HG03103 (cell line): ENCODE results near the gene SV2B.

Source experiments
- ATAC-seq: cut with Tn5 transposase; IDR thresholded peaks from one replicate; pipeline ENCODE4 v1.9.1; 2021; ENCODE audit warnings: low read depth; ENCODE audit not compliant: unreplicated experiment

Gene SV2B

DNA sequence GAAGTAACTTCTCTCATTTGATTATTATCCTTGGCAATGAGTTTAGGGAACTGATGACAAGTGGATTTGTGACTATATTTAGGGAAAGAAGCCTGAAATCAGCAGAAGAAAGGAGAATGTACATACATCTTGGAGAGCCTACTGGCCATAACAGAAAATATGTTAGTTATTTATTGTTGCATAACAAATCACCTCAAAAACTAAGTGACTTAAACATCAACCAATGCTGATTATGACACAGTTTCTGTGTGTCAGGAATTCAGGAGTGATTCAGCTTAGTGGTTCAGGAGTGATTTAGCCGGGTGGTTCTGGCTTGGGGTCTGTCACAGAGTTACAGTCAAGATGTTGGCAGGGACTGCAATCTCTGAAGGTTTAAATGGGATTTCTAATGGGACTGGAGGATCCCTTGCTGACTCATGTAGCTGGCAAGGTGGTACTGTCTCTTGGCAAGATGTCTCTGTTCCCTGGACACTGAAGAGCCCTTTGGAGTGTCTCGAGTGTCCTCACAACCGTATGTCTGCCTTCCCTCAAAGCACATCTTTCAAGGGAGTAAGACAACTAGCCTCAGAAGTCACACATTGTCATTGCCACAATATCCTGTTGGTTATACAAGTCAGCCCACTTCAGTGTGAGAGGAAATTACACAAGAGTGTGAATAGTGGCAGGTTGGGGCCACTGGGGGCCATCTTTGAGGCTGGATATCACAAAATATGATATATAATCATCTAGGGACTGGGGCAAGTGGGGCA is 248.9 kb downstream of the SV2B start:
- no peak for ATAC-seq
